CD14-positive monocyte (primary cell): Measurements from ENCODE around the gene PCNT. TPM values are rescaled to one million over a fixed set of nuclear protein-coding genes. Genes with fewer than 3 reads are reported as not detected.
"Not testable (repeated sequence)": the region's sequence is repeated elsewhere in the genome, so short reads cannot be mapped to it uniquely, and the experiment has no call there.

ENCODE experiments used
- DNase-seq, 3 donors: peaks; one replicate each; pipeline ENCODE4 v3.0.0-alpha.2; 2011 to 2022
- H2AFZ ChIP-seq: 2 replicates; pipeline ENCODE4 v1.6.0; 2012; ENCODE audit warnings: mild to moderate bottlenecking, low read depth, low read length, inconsistent platforms; ENCODE audit not compliant: insufficient read depth, poor library complexity, severe bottlenecking
- H3K27ac ChIP-seq, 2 donors: 1 replicate in 1 of 2; 2 replicates in 1 of 2; pipeline ENCODE4 v1.5.1; 2012 to 2013; ENCODE audit warnings: low read length in 2 of 2, control low read depth in 1 of 2, inconsistent platforms in 1 of 2, low read depth in 1 of 2, mild to moderate bottlenecking in 1 of 2
- H3K27me3 ChIP-seq, 2 donors: one replicate each; pipeline versions ENCODE4 v1.6.0 to v1.6.1; 2011 to 2013; ENCODE audit warnings: low read length in 2 of 2; ENCODE audit not compliant: control insufficient read depth in 2 of 2, insufficient read depth in 2 of 2
- H3K36me3 ChIP-seq, 2 donors: replicated peaks in 1 of 2; 1 replicate in 1 of 2; 2 replicates in 1 of 2; pipeline versions ENCODE4 v1.5.1 to v1.6.1; 2012 to 2013; ENCODE audit warnings: low read length in 2 of 2, control low read depth in 1 of 2, inconsistent platforms in 1 of 2, mild to moderate bottlenecking in 1 of 2; ENCODE audit not compliant: insufficient read depth in 2 of 2, control insufficient read depth in 1 of 2
- H3K4me1 ChIP-seq, 2 donors: 1 replicate in 1 of 2; 2 replicates in 1 of 2; pipeline versions ENCODE4 v1.5.1 to v1.6.1; 2012 to 2013; ENCODE audit warnings: low read length in 2 of 2, control low read depth in 1 of 2, inconsistent platforms in 1 of 2, mild to moderate bottlenecking in 1 of 2, moderate library complexity in 1 of 2; ENCODE audit not compliant: insufficient read depth in 2 of 2, control insufficient read depth in 1 of 2
- H3K4me2 ChIP-seq: replicated peaks from 2 replicates; pipeline ENCODE3; 2012; ENCODE audit warnings: low read length, moderate library complexity, mild to moderate bottlenecking; ENCODE audit not compliant: poor library complexity, severe bottlenecking; ENCODE audit errors: extremely low read depth
- H3K4me3 ChIP-seq, 3 experiments: fragments of 200-600 bp in 1 of 3; sonication (generic) in 1 of 3; replicated peaks in 1 of 3; 1 replicate in 2 of 3; 2 replicates in 1 of 3; pipeline ENCODE4 v1.5.1; 2011 to 2013; ENCODE audit warnings: low read length in 3 of 3, mild to moderate bottlenecking in 3 of 3, control low read depth in 2 of 3, low read depth in 2 of 3, inconsistent platforms in 1 of 3, moderate library complexity in 1 of 3
- H3K79me2 ChIP-seq: 2 replicates; pipeline ENCODE4 v1.6.0; 2012; ENCODE audit warnings: mild to moderate bottlenecking, control low read depth, inconsistent platforms, low read length, moderate library complexity; ENCODE audit not compliant: insufficient read depth
- H3K9ac ChIP-seq: 2 replicates; pipeline ENCODE4 v1.6.0; 2017; ENCODE audit warnings: low read length, mild to moderate bottlenecking; ENCODE audit not compliant: insufficient read depth, poor library complexity, severe bottlenecking
- H3K9me3 ChIP-seq, 2 donors: replicated peaks in 1 of 2; 1 replicate in 1 of 2; 2 replicates in 1 of 2; pipeline versions ENCODE4 v1.5.1 to v1.6.1; 2012 to 2013; ENCODE audit warnings: low read length in 2 of 2, control low read depth in 1 of 2; ENCODE audit not compliant: control insufficient read depth in 1 of 2, insufficient read depth in 1 of 2
- H4K20me1 ChIP-seq: 2 replicates; pipeline ENCODE4 v1.6.0; 2012; ENCODE audit warnings: mild to moderate bottlenecking, low read length, control low read depth, moderate library complexity; ENCODE audit not compliant: insufficient read depth
- H3K27ac Mint-ChIP-seq, 7 donors: one replicate each; pipeline ENCODE4 v1.8.0; 2020; ENCODE audit warnings: mild to moderate bottlenecking in 7 of 7, mixed read lengths in 7 of 7, moderate library complexity in 6 of 7, inconsistent platforms in 2 of 7
- H3K27me3 Mint-ChIP-seq, 3 donors: one replicate each; pipeline ENCODE4 v1.8.0; 2021 to 2022; ENCODE audit warnings: low read depth in 3 of 3, mild to moderate bottlenecking in 3 of 3, mixed read lengths in 3 of 3, moderate library complexity in 3 of 3, inconsistent platforms in 1 of 3
- H3K36me3 Mint-ChIP-seq, 2 donors: one replicate each; pipeline ENCODE4 v1.8.0; 2020; ENCODE audit warnings: mixed read lengths in 2 of 2, inconsistent platforms in 1 of 2, mild to moderate bottlenecking in 1 of 2
- H3K4me1 Mint-ChIP-seq: one replicate; pipeline ENCODE4 v1.8.0; 2020; ENCODE audit warnings: mild to moderate bottlenecking, mixed read lengths
- H3K4me3 Mint-ChIP-seq, 2 donors: one replicate each; pipeline ENCODE4 v1.8.0; 2020; ENCODE audit warnings: mild to moderate bottlenecking in 2 of 2, mixed read lengths in 2 of 2, moderate library complexity in 1 of 2
- H3K9me3 Mint-ChIP-seq, 7 donors: one replicate each; pipeline ENCODE4 v1.8.0; 2020 to 2022; ENCODE audit warnings: mixed read lengths in 7 of 7, mild to moderate bottlenecking in 6 of 7, moderate library complexity in 6 of 7, inconsistent platforms in 2 of 7
- CTCF ChIP-seq: fragments of 200-600 bp; IDR thresholded peaks from one replicate; pipeline ENCODE4 v1.8.0; 2022; ENCODE audit warnings: antibody characterized with exemption, mild to moderate bottlenecking
- WGBS: methylation state at CpG from one replicate; pipeline ENCODE4 v1.1.5; 2013; ENCODE audit warnings: missing lambda C conversion rate; ENCODE audit not compliant: insufficient coverage; 5-methylcytosine and 5-hydroxymethylcytosine counted together
- intact Hi-C, 2 donors: fragments of 100-400 bp; cut with micrococcal nuclease; formaldehyde crosslinking; loops; one replicate each; pipeline versions ENCODE4 v1.15.0 to v1.15.1; 2023
- polyA plus RNA-seq, 3 donors: library from polyadenylated mRNA; depleted of rRNA in 1 of 3; unstranded in 2 of 3; stranded (reverse) in 1 of 3; fragments of 300-500 nt in 2 of 3; fragments of >200 nt in 1 of 3; fragmentation: Illumina TruSeq in 2 of 3; gene quantifications; 1 replicate in 2 of 3; 2 replicates in 1 of 3; pipeline ENCODE4 v1.2.3, GENCODE V29; 2012 to 2021

The PCNT gene
- polyA plus RNA-seq, 3 donors: 4.2 to 16.3 (median 5.1) TPM

GRCh38 chr21:46371204-46372013, 47.5 kb downstream of the PCNT start:
- no peak overlapping the region for H3K4me3 Mint-ChIP-seq
- no peaks in the 10 kb centered on the region for H3K27me3 ChIP-seq
- H3K4me2 ChIP-seq: no peak overlapping the region
- H3K9ac ChIP-seq: no peak overlapping the region
- H3K36me3 ChIP-seq: peaks cover 35 to 61% of the 10 kb centered on the region in 2 donors
- H3K36me3 Mint-ChIP-seq: peaks cover 40 to 81% of the 10 kb centered on the region in 2 donors
- peaks cover 3% of the 10 kb centered on the region for H4K20me1 ChIP-seq
- peaks cover 48% of the 10 kb centered on the region for H3K79me2 ChIP-seq
- H3K4me1 Mint-ChIP-seq: peaks cover 14% of the 10 kb centered on the region
- no peak for TF ChIP-seq CTCF
- H3K9me3 Mint-ChIP-seq: no peaks in the 10 kb centered on the region
- H3K27ac Mint-ChIP-seq: peak overlapping the region in 2 of 7 donors; percentile 3 to 47
- H3K4me1 ChIP-seq: peaks cover 8 to 14% of the 10 kb centered on the region in 2 donors
- H3K27me3 Mint-ChIP-seq: peaks cover 0 to 2% (median 0%) of the 10 kb centered on the region in 3 donors
- no peak for DNase-seq
- no peak overlapping the region for H3K27ac ChIP-seq
- WGBS: 97% methylated on average over 14 of the region's 16 CpGs
- no peak overlapping the region for H2AFZ ChIP-seq
- intact Hi-C loops: no loop called here
- no peak overlapping the region for H3K4me3 ChIP-seq
- H3K9me3 ChIP-seq: peaks cover 0 to 3% of the 10 kb centered on the region in 2 donors

GRCh38 chr21:46372014-46372485, 48.1 kb downstream of the PCNT start:
- no peaks in the 10 kb centered on the region for H3K9me3 Mint-ChIP-seq
- no peak overlapping the region for H3K9ac ChIP-seq
- peaks cover 8 to 14% of the 10 kb centered on the region in 2 donors for H3K4me1 ChIP-seq
- no peaks in the 10 kb centered on the region for H3K27me3 ChIP-seq
- peak overlapping the region in 2 of 7 donors; percentile 3 to 73 for H3K27ac Mint-ChIP-seq
- no peak overlapping the region for H3K4me3 ChIP-seq
- peaks cover 3% of the 10 kb centered on the region for H4K20me1 ChIP-seq
- no peak overlapping the region for H3K4me2 ChIP-seq
- H2AFZ ChIP-seq: no peak overlapping the region
- WGBS: 98% methylated on average over 7 of the region's 7 CpGs
- H3K36me3 Mint-ChIP-seq: peaks cover 38 to 78% of the 10 kb centered on the region in 2 donors
- intact Hi-C loops: no loop called here
- peaks cover 0 to 2% (median 0%) of the 10 kb centered on the region in 3 donors for H3K27me3 Mint-ChIP-seq
- no peak overlapping the region for H3K4me3 Mint-ChIP-seq
- DNase-seq: no peak
- H3K9me3 ChIP-seq: peaks cover 0 to 3% of the 10 kb centered on the region in 2 donors
- H3K36me3 ChIP-seq: peaks cover 33 to 61% of the 10 kb centered on the region in 2 donors
- H3K27ac ChIP-seq: no peak overlapping the region
- peaks cover 54% of the 10 kb centered on the region for H3K79me2 ChIP-seq
- TF ChIP-seq CTCF: no peak
- H3K4me1 Mint-ChIP-seq: peaks cover 14% of the 10 kb centered on the region

- Mint-ChIP-seq H3K4me1 (peaks cover 14% of the 10 kb centered on the region), H3K36me3 (peaks cover 39 to 78% of the 10 kb centered on the region in 2 donors)
- H3K4me3 Mint-ChIP-seq, H3K9me3 Mint-ChIP-seq, H3K4me3 ChIP-seq, H3K4me2 ChIP-seq, intact Hi-C loops, H2AFZ ChIP-seq, H3K27me3 ChIP-seq, DNase-seq, H3K9me3 ChIP-seq, H3K9ac ChIP-seq, H3K27ac ChIP-seq, H4K20me1 ChIP-seq, H3K27ac Mint-ChIP-seq, H3K27me3 Mint-ChIP-seq: not testable (repeated sequence)
- WGBS: 88% methylated on average over 10 of the region's 10 CpGs
- Histone ChIP-seq H3K79me2 (peaks cover 59% of the 10 kb centered on the region), H3K36me3 (peaks cover 30 to 59% of the 10 kb centered on the region in 2 donors), H3K4me1 (peaks cover 8 to 14% of the 10 kb centered on the region in 2 donors)
Observed at GRCh38 chr21:46372947-46373346, 49.0 kb downstream of the PCNT start.
